ENCODE data around the gene TSPAN7.

- TF ChIP-seq POLR2AphosphoS5 (IDR thresholded peaks at IDR 0.05; ENCODE audit: insufficient read depth in 1 of 2, low read depth in 1 of 2) (no peak), POLR2A (IDR thresholded peaks at IDR 0.05) (no peak)
Measured at GRCh38 chrX:38643903-38644302, 82.6 kb downstream of the TSPAN7 start.

Data from vagina (tissue), 2 donors.